Measurements from ENCODE around the gene PSORS1C2.

DNA sequence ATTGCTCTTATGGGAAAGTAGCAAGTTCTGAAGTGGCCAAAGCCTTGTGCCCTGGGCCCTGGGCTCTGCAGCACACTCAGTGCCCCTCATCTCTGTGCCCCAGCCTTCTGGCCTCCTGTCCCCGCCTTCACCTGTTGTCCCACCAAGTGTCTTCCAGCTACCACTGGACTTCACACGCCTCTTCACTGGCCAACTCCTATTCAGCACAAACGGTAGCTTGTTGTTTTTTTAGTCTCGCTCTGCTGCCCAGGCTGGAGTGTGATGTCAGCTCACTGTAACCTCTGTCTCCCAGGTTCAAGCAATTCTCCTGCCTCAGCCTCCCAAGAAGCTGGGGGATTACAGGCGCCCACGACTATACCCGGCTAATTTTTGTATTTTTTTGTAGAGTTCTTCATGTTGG lies 13.9 kb upstream of the PSORS1C2 start:
- TF ChIP-seq, protein P1, sequence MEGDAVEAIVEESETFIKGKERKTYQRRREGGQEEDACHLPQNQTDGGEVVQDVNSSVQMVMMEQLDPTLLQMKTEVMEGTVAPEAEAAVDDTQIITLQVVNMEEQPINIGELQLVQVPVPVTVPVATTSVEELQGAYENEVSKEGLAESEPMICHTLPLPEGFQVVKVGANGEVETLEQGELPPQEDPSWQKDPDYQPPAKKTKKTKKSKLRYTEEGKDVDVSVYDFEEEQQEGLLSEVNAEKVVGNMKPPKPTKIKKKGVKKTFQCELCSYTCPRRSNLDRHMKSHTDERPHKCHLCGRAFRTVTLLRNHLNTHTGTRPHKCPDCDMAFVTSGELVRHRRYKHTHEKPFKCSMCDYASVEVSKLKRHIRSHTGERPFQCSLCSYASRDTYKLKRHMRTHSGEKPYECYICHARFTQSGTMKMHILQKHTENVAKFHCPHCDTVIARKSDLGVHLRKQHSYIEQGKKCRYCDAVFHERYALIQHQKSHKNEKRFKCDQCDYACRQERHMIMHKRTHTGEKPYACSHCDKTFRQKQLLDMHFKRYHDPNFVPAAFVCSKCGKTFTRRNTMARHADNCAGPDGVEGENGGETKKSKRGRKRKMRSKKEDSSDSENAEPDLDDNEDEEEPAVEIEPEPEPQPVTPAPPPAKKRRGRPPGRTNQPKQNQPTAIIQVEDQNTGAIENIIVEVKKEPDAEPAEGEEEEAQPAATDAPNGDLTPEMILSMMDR (IDR thresholded peaks at IDR 0.05), result no peak
- TF ChIP-seq POLR2A (IDR thresholded peaks at IDR 0.05), result no peak

Data from testis (tissue), 2 donors.